Erythroblast (primary cell): Measurements from ENCODE around the gene FAU.

Experiments
- GATA1 ChIP-seq: IDR thresholded peaks from 2 replicates; pipeline ENCODE4 v1.6.1; 2011; ENCODE audit warnings: low read depth, mild to moderate bottlenecking, control low read depth, low read length, moderate library complexity
- POLR2A ChIP-seq: IDR thresholded peaks from 2 replicates; pipeline ENCODE4 v1.6.1; 2011; ENCODE audit warnings: mild to moderate bottlenecking, low read length

DNA sequence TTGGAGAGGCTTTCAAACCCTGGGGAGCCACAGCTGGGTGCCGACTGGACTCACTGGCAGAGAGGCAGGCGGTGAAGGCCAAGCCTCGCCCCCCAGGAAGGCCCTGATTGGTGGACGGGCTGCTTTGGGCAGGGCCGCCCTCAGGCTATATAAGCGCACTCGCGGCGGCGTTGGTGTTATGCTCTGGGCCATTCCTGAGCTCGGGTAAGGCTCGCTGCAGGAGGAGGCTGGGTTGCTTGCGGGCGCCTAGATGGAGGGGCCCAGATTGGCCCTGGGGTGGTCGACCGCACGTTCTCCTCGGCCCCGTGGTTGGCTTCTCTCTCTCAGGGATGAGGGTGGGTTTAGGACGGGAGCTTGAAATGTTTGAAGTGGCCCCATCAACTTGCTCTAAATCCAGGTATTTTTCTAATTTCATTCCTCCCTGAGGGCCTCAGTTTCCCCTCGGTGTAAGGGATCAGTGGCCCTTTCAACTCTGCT, 48.2 kb upstream of the FAU start, which contains the start of gene SPDYC:
- TF ChIP-seq POLR2A = no peak
- no peak for TF ChIP-seq GATA1
